A673 (cell line): ENCODE data around the gene AIP.

Experiments used
- CTCF ChIP-seq: fragments of 300-800, 200-600 bp; sonication (generic); conservative IDR thresholded peaks from 2 replicates; pipeline ENCODE4 v1.5.1; 2017; ENCODE audit warnings: low read depth, mild to moderate bottlenecking, antibody characterized with exemption, low read length, moderate library complexity, mixed read lengths
- EZH2 ChIP-seq: fragments of 200-600 bp; sonication (generic); IDR thresholded peaks from 2 replicates; pipeline ENCODE4 v1.6.1; 2017; ENCODE audit warnings: borderline replicate concordance, low read depth, mild to moderate bottlenecking, mixed read lengths, antibody characterized with exemption, low read length; ENCODE audit not compliant: poor library complexity, severe bottlenecking

DNA sequence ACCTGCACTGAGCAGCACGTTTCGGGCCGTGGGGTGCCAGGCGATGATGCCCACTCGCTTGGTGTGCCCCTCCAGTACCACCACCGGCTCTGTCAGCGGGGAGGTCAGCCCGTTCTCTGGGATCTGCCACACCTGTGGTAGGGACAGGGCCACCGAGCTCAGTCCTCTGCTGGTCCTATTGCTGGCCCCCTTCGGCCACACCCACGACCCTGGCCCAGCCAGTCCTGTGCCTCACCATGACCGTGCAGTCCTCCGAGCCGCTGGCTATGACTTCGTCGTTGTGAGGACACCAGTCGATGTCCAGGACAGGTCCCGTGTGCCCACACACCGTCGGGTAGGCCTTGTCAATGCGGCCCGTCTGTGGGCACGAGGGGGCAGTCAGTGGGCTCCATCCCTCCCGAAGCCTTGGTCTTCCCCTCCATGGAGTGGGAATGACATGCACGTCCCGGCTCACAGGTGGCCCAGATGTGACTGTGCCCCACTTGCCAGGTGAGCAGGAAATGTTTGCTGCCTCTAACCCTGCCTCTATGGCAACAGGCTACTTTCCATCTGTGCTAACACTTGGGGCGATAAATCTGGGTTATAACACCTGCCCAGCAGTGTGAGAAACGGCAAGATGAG is 41.0 kb upstream of the AIP start:
- TF ChIP-seq CTCF, result no peak
- no peak for TF ChIP-seq EZH2
